Keratinocyte (primary cell): ENCODE measurements around the gene NRG3. TPM values are rescaled to one million over a fixed set of nuclear protein-coding genes. Genes with fewer than 3 reads are reported as not detected.

Source experiments
- DNase-seq: peaks from one replicate; pipeline ENCODE4 v3.0.0-alpha.2; 2011; ENCODE audit warnings: low read depth, missing footprints, low spot score
- FAIRE-seq: peaks from 2 replicates; lab custom pipeline; 2011; peaks lifted over from hg19 to GRCh38; lab: Jason Lieb, UNC
- H2AFZ ChIP-seq: 2 replicates; pipeline ENCODE4 v1.6.0; 2012; ENCODE audit warnings: low read length, control low read depth, inconsistent platforms; ENCODE audit not compliant: control insufficient read depth
- H3K27ac ChIP-seq: 2 replicates; pipeline ENCODE4 v1.5.1; 2011; ENCODE audit warnings: low read length; ENCODE audit not compliant: control insufficient read depth, insufficient read depth
- H3K27me3 ChIP-seq: 3 replicates; pipeline ENCODE4 v1.6.0; 2011; ENCODE audit warnings: low read length; ENCODE audit not compliant: control insufficient read depth, insufficient read depth; ENCODE audit errors: extremely low read depth
- H3K36me3 ChIP-seq, 2 experiments: 2 replicates in 1 of 2; 3 replicates in 1 of 2; pipeline ENCODE4 v1.5.1; 2011; ENCODE audit warnings: low read length in 2 of 2, mild to moderate bottlenecking in 1 of 2; ENCODE audit not compliant: control insufficient read depth in 2 of 2, insufficient read depth in 2 of 2; ENCODE audit errors: extremely low read depth in 1 of 2
- H3K4me1 ChIP-seq: 3 replicates; pipeline ENCODE4 v1.5.1; 2011; ENCODE audit warnings: low read length; ENCODE audit not compliant: control insufficient read depth, insufficient read depth; ENCODE audit errors: extremely low read depth
- H3K4me2 ChIP-seq: 3 replicates; pipeline ENCODE4 v1.6.0; 2011; ENCODE audit warnings: low read depth, low read length; ENCODE audit not compliant: control insufficient read depth, insufficient read depth; ENCODE audit errors: extremely low read depth
- H3K4me3 ChIP-seq, 3 experiments: fragments of 200-600 bp in 1 of 3; sonication (generic) in 1 of 3; 2 replicates in 2 of 3; 3 replicates in 1 of 3; pipeline ENCODE4 v1.5.1; 2011 to 2016; ENCODE audit warnings: low read length in 3 of 3, mild to moderate bottlenecking in 3 of 3, control low read depth in 2 of 3, inconsistent platforms in 1 of 3, low read depth in 1 of 3, mixed read lengths in 1 of 3, mixed run types in 1 of 3, moderate library complexity in 1 of 3; ENCODE audit not compliant: control insufficient read depth in 2 of 3, insufficient read depth in 2 of 3; ENCODE audit errors: extremely low read depth in 1 of 3
- H3K79me2 ChIP-seq: 2 replicates; pipeline ENCODE4 v1.6.0; 2012; ENCODE audit warnings: low read length; ENCODE audit not compliant: control insufficient read depth, insufficient read depth
- H3K9ac ChIP-seq: 3 replicates; pipeline ENCODE4 v1.6.0; 2011; ENCODE audit warnings: low read length; ENCODE audit not compliant: control insufficient read depth, insufficient read depth; ENCODE audit errors: extremely low read depth
- H3K9me1 ChIP-seq: 3 replicates; pipeline ENCODE4 v1.6.0; 2011; ENCODE audit warnings: low read length; ENCODE audit not compliant: control insufficient read depth, insufficient read depth; ENCODE audit errors: extremely low read depth
- H3K9me3 ChIP-seq: 2 replicates; pipeline ENCODE4 v1.5.1; 2012; ENCODE audit warnings: low read depth, low read length; ENCODE audit not compliant: control insufficient read depth
- H4K20me1 ChIP-seq: 3 replicates; pipeline ENCODE4 v1.6.0; 2011; ENCODE audit warnings: low read length; ENCODE audit not compliant: control insufficient read depth, insufficient read depth; ENCODE audit errors: extremely low read depth
- CTCF ChIP-seq, 3 experiments: IDR thresholded peaks in 1 of 3; conservative IDR thresholded peaks in 1 of 3; optimal IDR thresholded peaks in 1 of 3; 2 replicates in 2 of 3; 3 replicates in 1 of 3; pipeline versions ENCODE3 to v1.5.1; 2011; ENCODE audit warnings: low read length in 3 of 3, mild to moderate bottlenecking in 3 of 3, moderate library complexity in 2 of 3, control low read depth in 1 of 3, inconsistent platforms in 1 of 3; ENCODE audit not compliant: insufficient read depth in 2 of 3; ENCODE audit errors: extremely low read depth in 1 of 3
- EZH2 ChIP-seq: IDR thresholded peaks from one replicate; pipeline ENCODE4 v1.6.1; 2012; ENCODE audit warnings: inconsistent platforms, mild to moderate bottlenecking, low read length, moderate library complexity
- dilution Hi-C: fragments of 300-500 bp; cut with MboI; formaldehyde crosslinking; loops from one replicate; pipeline ENCODE4 v1.7.0; 2020; ENCODE audit warnings: low sequenced_read_pairs; ENCODE audit not compliant: extremely low pct_ligation_motif_present
- polyA plus RNA-seq, 5 experiments: library from polyadenylated mRNA; depleted of rRNA in 3 of 5; stranded (reverse) in 3 of 5; stranded (forward) in 1 of 5; unstranded in 1 of 5; fragments of >200 nt; gene quantifications; 1 replicate in 1 of 5; 2 replicates in 3 of 5; 3 replicates in 1 of 5; pipeline versions ENCODE4 v1.2.1 to v1.2.3, GENCODE V29; 2011 to 2012; ENCODE audit warnings: missing spikeins in 2 of 5, low read depth in 1 of 5, low replicate concordance in 1 of 5

NRG3 gene
- polyA plus RNA-seq, 1 donor (not counting 4 experiments of a cell fraction or from before 2014, with no cell fraction given) = not detected

GRCh38 chr10:82922046-82922445, 1047.1 kb downstream of the NRG3 start:
- no peak for DNase-seq
- no peak overlapping the region for H3K27ac ChIP-seq

DNA sequence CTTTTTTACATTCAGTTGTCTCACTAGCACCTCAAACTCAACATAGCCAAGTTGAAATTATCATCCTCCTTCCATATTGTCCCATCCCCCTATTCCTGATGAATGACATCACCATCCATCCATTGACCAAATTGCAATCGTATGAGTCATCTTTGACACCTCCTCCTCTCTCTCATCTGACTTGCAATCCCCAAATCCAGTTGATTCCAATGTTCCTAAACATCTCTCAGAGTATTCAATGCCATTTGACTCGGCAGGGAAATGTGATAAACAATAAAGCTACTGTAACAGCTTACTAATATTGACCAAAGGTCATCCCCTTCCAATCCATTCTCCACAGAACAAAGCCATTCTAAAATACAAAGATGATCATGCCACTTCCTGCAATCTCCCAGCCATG, 1047.8 kb downstream of the NRG3 start:
- dilution Hi-C loops = no loop called here
- Histone ChIP-seq H3K9me3 (no peaks in the 10 kb centered on the region), H3K27me3 (no peaks in the 10 kb centered on the region), H4K20me1 (no peaks in the 10 kb centered on the region), H3K4me1 (no peaks in the 10 kb centered on the region), H2AFZ (no peak overlapping the region), H3K4me3 (no peak overlapping the region), H3K9ac (no peak overlapping the region), H3K9me1 (no peaks in the 10 kb centered on the region), H3K27ac (no peak overlapping the region), H3K79me2 (no peaks in the 10 kb centered on the region), H3K4me2 (no peak overlapping the region), H3K36me3 (no peaks in the 10 kb centered on the region)
- FAIRE-seq (no peak), DNase-seq (no peak)
- TF ChIP-seq CTCF (optimal IDR thresholded peaks at IDR 0.05 in 1 of 3, IDR thresholded peaks at IDR 0.05 in 1 of 3, conservative IDR thresholded peaks at IDR 0.05 in 1 of 3; ENCODE audit: extremely low read depth in 1 of 3, insufficient read depth in 2 of 3, low read length in 3 of 3) = no peak
- TF ChIP-seq EZH2 = no peak

More at GRCh38 chr10:82922046-82922445, 1047.1 kb downstream of the NRG3 start:
- FAIRE-seq = no peak
- dilution Hi-C loops = no loop called here
- no peaks in the 10 kb centered on the region for H3K36me3 ChIP-seq
- H3K9me1 ChIP-seq = no peaks in the 10 kb centered on the region
- H2AFZ ChIP-seq = no peak overlapping the region
- H3K4me3 ChIP-seq = no peak overlapping the region
- TF ChIP-seq EZH2 (no peak), CTCF (optimal IDR thresholded peaks at IDR 0.05 in 1 of 3, IDR thresholded peaks at IDR 0.05 in 1 of 3, conservative IDR thresholded peaks at IDR 0.05 in 1 of 3; ENCODE audit: extremely low read depth in 1 of 3, insufficient read depth in 2 of 3, low read length in 3 of 3) (no peak)
- H3K79me2 ChIP-seq = no peaks in the 10 kb centered on the region
- H4K20me1 ChIP-seq = no peaks in the 10 kb centered on the region
- H3K9ac ChIP-seq = no peak overlapping the region
- H3K27me3 ChIP-seq = no peaks in the 10 kb centered on the region
- no peaks in the 10 kb centered on the region for H3K9me3 ChIP-seq
- H3K4me2 ChIP-seq = no peak overlapping the region
- no peaks in the 10 kb centered on the region for H3K4me1 ChIP-seq
